GM12874 (cell line): ENCODE results near the gene CLIC4.

Experiments
- CTCF ChIP-seq: IDR thresholded peaks from 2 replicates; pipeline ENCODE4 v1.5.1; 2011; ENCODE audit warnings: low read depth, mild to moderate bottlenecking, control low read depth, low read length, moderate library complexity; ENCODE audit not compliant: insufficient read depth

The CLIC4 gene

GRCh38 chr1:24856787-24857506 is 111.7 kb downstream of the CLIC4 start:
- no peak for TF ChIP-seq CTCF

GRCh38 chr1:24857507-24858133 is 112.4 kb downstream of the CLIC4 start:
- no peak for TF ChIP-seq CTCF

- no peak for TF ChIP-seq CTCF
Observed at GRCh38 chr1:24858277-24858676, 113.0 kb downstream of the CLIC4 start.

- no peak for TF ChIP-seq CTCF
Observed at GRCh38 chr1:24859063-24860010, 114.1 kb downstream of the CLIC4 start.

- TF ChIP-seq CTCF = no peak
Observed at GRCh38 chr1:24860841-24861240, 115.6 kb downstream of the CLIC4 start.

- TF ChIP-seq CTCF = no peak
Observed at GRCh38 chr1:24861821-24862727, 116.8 kb downstream of the CLIC4 start.
